HPDE6-E6E7 (cell line): ENCODE measurements around the gene PIM2.

ENCODE experiments used
- DNase-seq: peaks from one replicate; pipeline ENCODE4 v3.0.0; 2011; ENCODE audit warnings: missing footprints; ENCODE audit errors: extremely low spot score

The PIM2 gene

DNA sequence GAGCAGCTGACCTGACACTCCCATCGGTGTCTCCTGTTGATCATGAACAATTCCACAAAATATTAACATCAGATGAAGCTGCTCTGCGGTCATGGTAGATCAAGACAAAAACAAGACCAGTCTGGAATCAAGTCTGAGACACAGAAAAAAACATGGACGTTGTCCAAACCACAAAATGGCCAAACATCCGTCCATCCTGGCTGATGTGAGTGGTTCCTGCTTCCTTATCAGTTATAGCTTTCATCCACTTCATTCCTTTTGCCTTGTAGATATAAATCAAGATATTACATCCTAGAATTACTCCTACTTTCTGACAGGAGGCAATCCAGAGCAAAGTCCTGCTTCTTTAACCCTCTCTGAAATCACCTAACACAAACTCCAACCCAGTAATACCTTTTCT is 54.6 kb downstream of the PIM2 start:
- DNase-seq: no peak
